ENCODE results near the gene TMEM51.

TMEM51 gene

DNA sequence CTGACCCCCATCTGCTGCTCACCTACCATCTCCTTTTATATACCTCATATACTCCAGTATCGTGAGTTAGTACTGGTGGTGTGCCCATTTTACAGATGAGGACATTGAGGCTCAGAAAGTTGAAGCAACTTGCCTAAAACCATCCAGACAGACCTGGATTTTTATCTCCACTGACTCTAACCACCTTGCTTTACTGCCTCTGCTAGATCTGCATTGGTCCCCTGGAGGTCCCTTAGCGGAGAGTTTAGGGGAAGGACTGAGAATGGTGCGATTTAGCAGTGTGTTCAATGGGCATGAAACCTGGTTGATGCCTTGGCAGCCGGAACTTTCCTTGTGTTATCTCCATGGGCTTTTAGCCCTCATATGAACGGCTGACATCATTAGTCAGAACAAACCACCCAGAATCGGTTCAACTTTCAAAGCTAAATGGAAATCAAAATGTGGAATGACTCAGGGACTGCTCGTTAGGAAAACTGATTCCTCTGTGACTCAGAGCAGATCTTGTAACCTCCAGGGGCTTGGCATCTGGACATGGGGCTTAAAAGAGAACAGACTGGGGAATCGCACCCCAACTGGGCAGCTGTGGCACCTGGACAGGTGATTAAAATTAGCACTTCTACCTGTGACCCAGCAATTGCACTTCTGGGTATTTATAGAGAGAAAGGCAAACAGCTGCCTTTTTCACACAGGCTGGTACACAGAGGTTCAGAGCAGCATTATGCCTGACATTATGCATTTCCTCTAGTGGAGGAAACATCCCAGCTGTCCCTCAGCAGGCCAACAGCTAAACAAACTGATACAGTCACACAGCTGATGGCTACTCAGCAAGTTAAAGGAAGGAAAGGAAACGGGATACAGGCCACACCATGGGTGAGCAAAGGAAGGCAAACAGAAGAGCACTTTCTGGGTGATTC lies 25.3 kb downstream of the TMEM51 start:
- H3K4me3 ChIP-seq (ENCODE audit: low read depth, low read length), result no peak overlapping the region
- no peak for DNase-seq (ENCODE audit: low read depth)

DNA sequence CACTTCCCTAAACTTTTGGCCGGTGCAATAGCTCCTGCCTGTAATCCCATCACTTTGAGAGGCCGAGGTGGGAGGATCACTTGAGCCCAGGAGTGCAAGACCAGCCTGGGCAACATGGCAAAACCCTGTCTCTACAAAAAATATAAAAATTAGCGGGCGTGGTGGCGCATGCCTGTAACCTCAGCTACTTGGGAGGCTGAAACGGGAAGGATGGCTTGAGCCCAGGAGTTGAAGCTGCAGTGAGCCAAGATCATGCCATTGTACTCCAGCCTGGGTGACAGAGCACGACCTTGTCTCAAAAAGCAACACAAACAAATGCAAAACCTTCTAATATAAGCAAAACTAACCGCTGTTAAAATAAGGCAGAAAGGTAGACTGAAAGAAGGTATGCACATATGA lies 25.9 kb downstream of the TMEM51 start:
- TF ChIP-seq POLR2A (IDR thresholded peaks at IDR 0.05; ENCODE audit: extremely low read depth, insufficient read length), result no peak
- TF ChIP-seq, protein P1, sequence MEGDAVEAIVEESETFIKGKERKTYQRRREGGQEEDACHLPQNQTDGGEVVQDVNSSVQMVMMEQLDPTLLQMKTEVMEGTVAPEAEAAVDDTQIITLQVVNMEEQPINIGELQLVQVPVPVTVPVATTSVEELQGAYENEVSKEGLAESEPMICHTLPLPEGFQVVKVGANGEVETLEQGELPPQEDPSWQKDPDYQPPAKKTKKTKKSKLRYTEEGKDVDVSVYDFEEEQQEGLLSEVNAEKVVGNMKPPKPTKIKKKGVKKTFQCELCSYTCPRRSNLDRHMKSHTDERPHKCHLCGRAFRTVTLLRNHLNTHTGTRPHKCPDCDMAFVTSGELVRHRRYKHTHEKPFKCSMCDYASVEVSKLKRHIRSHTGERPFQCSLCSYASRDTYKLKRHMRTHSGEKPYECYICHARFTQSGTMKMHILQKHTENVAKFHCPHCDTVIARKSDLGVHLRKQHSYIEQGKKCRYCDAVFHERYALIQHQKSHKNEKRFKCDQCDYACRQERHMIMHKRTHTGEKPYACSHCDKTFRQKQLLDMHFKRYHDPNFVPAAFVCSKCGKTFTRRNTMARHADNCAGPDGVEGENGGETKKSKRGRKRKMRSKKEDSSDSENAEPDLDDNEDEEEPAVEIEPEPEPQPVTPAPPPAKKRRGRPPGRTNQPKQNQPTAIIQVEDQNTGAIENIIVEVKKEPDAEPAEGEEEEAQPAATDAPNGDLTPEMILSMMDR (IDR thresholded peaks at IDR 0.05; ENCODE audit: low read depth, low read length), result no peak
- no peak for DNase-seq (ENCODE audit: low read depth)
- H3K4me3 ChIP-seq (ENCODE audit: low read depth, low read length), result no peak overlapping the region

More for the DNA sequence above, 25.3 kb downstream of the TMEM51 start:
- TF ChIP-seq, protein P2, sequence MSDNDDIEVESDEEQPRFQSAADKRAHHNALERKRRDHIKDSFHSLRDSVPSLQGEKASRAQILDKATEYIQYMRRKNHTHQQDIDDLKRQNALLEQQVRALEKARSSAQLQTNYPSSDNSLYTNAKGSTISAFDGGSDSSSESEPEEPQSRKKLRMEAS (IDR thresholded peaks at IDR 0.05; ENCODE audit: low read depth, low read length), result no peak
- TF ChIP-seq, protein P1 (IDR thresholded peaks at IDR 0.05; ENCODE audit: low read depth, low read length), result no peak
- no peak for TF ChIP-seq MYC (IDR thresholded peaks at IDR 0.05; ENCODE audit: low read depth, low read length)
- no peak for TF ChIP-seq POLR2A (IDR thresholded peaks at IDR 0.05; ENCODE audit: extremely low read depth, insufficient read length)

DNA sequence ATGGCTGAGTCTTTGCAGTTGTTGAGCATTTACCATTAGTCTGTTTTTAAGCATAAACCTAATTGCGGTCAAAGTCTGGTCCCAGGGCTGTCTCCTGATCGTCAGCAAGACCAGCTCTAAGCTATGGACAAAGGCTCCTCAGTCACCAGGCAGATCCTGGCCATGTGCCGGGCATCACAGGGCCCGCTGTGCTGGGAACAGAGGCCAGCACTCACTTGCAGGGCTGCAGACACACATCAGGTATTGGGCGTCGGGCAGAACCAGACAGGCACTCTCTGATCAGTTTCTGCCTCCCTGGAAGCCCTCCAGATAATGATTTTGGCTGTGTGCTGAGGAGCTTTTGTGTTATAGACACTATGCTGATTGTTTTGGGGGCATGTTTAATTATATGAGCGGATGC lies 26.6 kb downstream of the TMEM51 start:
- H3K4me3 ChIP-seq (ENCODE audit: low read depth, low read length), result no peak overlapping the region
- DNase-seq (ENCODE audit: low read depth), result no peak
- TF ChIP-seq MYC (IDR thresholded peaks at IDR 0.05; ENCODE audit: low read depth, low read length) (no peak), POLR2A (IDR thresholded peaks at IDR 0.05; ENCODE audit: extremely low read depth, insufficient read length) (no peak)
- TF ChIP-seq, protein P1 (IDR thresholded peaks at IDR 0.05; ENCODE audit: low read depth, low read length), result no peak
- TF ChIP-seq, protein P2 (IDR thresholded peaks at IDR 0.05; ENCODE audit: low read depth, low read length), result no peak

DNA sequence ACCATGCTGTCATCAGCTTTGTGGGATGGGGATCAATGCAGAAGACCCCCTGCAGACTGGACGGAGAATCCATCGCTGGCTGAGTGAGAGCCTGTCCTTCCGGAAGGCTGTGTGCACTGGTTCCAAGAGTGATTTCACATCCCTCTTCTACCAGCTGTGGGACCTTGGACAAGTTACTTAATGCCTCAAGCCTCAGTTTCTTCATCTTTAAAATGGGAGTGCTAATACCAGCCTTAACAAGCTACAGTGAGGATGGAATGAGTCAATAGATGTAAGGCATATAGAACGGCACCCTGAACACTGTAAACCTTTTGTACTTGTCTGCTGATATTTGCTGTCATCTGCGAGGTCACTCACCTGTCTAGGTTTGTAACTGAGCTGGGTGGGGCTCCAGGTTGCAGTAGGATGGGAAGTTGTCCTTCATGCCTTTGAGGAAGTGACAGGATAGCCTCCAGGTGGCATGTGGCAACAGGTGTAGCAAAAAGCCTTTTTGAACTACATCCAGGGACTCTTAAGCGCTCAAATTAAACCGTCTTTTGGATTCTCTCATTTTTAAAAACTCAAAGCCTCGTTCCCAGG lies 27.5 kb downstream of the TMEM51 start:
- DNase-seq (ENCODE audit: low read depth), result no peak
- H3K4me3 ChIP-seq (ENCODE audit: low read depth, low read length), result no peak overlapping the region
- TF ChIP-seq MYC (IDR thresholded peaks at IDR 0.05; ENCODE audit: low read depth, low read length), result no peak
- TF ChIP-seq, protein P1 (IDR thresholded peaks at IDR 0.05; ENCODE audit: low read depth, low read length), result no peak

DNA sequence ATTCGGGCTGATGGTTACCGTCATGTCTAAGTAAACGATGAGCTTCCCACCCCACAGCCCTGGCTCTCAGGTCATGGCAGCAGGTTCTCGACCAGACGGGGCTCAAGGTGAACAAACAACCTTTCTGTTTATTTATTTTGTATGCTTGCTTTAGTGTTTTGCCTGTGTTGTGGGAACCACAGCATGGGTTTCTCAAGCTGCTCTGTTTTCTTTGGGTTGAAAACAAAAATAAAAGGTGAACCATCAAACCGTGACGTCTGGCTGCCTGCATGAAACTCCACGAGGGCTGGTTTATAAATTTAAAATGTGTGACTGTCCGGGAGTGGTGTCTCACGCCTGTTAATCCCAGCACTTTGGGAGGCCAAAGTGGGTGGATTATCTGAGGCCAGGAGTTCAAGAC lies 28.0 kb downstream of the TMEM51 start:
- no peak for TF ChIP-seq MYC (IDR thresholded peaks at IDR 0.05; ENCODE audit: low read depth, low read length)
- no peak for TF ChIP-seq POLR2A (IDR thresholded peaks at IDR 0.05; ENCODE audit: extremely low read depth, insufficient read length)
- TF ChIP-seq, protein P1 (IDR thresholded peaks at IDR 0.05; ENCODE audit: low read depth, low read length), result no peak
- TF ChIP-seq, protein P2 (IDR thresholded peaks at IDR 0.05; ENCODE audit: low read depth, low read length), result no peak
- no peak for DNase-seq (ENCODE audit: low read depth)
- H3K4me3 ChIP-seq (ENCODE audit: low read depth, low read length), result no peak overlapping the region
